Endothelial cell (in vitro differentiated cells): Measurements from ENCODE around the gene ADGRG3. TPM values are rescaled to one million over a fixed set of nuclear protein-coding genes. Genes with fewer than 3 reads are reported as not detected.
"Not testable (repeated sequence)": the region's sequence is repeated elsewhere in the genome, so short reads cannot be mapped to it uniquely, and the experiment has no call there.

Experiments used
- DNase-seq: peaks from one replicate; pipeline ENCODE4 v3.0.0; 2021; ENCODE audit warnings: low spot score
- H3K27ac Mint-ChIP-seq: one replicate; pipeline ENCODE4 v1.8.0; 2021; ENCODE audit warnings: mixed read lengths, inconsistent platforms; ENCODE audit not compliant: unreplicated experiment
- H3K27me3 Mint-ChIP-seq: one replicate; pipeline ENCODE4 v1.8.0; 2021; ENCODE audit warnings: mild to moderate bottlenecking, moderate library complexity, mixed read lengths, inconsistent platforms; ENCODE audit not compliant: unreplicated experiment
- H3K36me3 Mint-ChIP-seq: one replicate; pipeline ENCODE4 v1.8.0; 2021; ENCODE audit warnings: mild to moderate bottlenecking, low read depth, mixed read lengths, inconsistent platforms; ENCODE audit not compliant: unreplicated experiment
- H3K4me1 Mint-ChIP-seq: one replicate; pipeline ENCODE4 v1.8.0; 2021; ENCODE audit warnings: mild to moderate bottlenecking, mixed read lengths, inconsistent platforms; ENCODE audit not compliant: unreplicated experiment
- H3K4me3 Mint-ChIP-seq: one replicate; pipeline ENCODE4 v1.8.0; 2021; ENCODE audit warnings: mild to moderate bottlenecking, mixed read lengths, inconsistent platforms; ENCODE audit not compliant: unreplicated experiment
- H3K9me3 Mint-ChIP-seq: one replicate; pipeline ENCODE4 v1.8.0; 2021; ENCODE audit warnings: mixed read lengths, inconsistent platforms; ENCODE audit not compliant: unreplicated experiment
- CTCF ChIP-seq: fragments of 200-600 bp; sonication (generic); IDR thresholded peaks from one replicate; pipeline ENCODE4 v1.5.0; 2021; ENCODE audit warnings: antibody characterized with exemption; ENCODE audit not compliant: unreplicated experiment
- total RNA-seq: library from RNA; stranded (reverse); fragmentation: NEBNext Ultra II Directional; extraction: Animal tissue kit (Norgen Biotek cat#: 25700); gene quantifications from one replicate; pipeline ENCODE4 v1.2.1, GENCODE V29; 2021; ENCODE audit not compliant: unreplicated experiment

Gene ADGRG3
- total RNA-seq, 1 donor from 2014 or later: 0.31 TPM

DNA sequence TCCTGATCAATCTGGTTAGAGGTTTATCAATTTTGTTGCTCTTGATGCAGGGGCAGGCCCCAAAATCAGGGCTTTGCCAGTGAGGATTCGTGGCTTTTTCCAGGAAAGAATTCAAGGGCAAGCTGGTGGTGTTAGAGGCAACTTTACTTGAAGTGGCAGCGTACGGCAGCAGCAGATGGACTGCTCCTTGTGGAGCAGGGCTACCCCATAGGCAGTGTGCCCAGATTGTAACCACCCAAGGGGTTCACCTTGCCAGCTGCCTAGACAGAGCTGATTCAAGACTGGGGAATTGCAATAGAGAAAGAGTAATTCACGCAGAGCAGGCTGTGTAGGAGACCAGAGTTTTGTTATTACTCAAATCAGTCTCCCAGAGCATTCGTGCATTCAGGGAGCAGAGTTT is 43.2 kb downstream of the ADGRG3 start:
- TF ChIP-seq CTCF: no peak
- Mint-ChIP-seq H3K9me3 (no peaks in the 10 kb centered on the region), H3K4me3 (no peak overlapping the region), H3K27me3 (no peaks in the 10 kb centered on the region), H3K36me3 (no peaks in the 10 kb centered on the region), H3K27ac (no peak overlapping the region), H3K4me1 (no peaks in the 10 kb centered on the region)
- DNase-seq: no peak

DNA sequence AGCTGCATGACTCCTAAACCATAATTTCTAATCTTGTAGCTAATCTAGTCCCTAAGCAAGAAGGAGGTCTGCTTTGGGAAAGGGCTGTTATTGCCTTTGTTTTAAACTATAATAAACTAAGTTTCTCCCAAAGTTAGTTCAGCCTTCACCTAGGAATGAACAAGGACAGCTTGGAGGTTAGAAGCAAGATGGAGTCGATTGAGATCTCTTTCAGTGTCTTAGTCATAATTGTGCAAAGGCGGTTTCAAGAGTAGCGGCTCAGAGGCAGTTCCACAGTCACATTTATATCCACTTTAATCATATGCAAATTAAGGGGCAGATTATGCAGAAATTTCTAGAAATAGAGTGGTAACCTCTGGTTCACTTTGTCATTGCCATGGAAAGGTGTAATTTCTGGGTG is 43.9 kb downstream of the ADGRG3 start:
- H3K27me3 Mint-ChIP-seq: no peaks in the 10 kb centered on the region
- no peak overlapping the region for H3K4me3 Mint-ChIP-seq
- no peak for TF ChIP-seq CTCF
- H3K9me3 Mint-ChIP-seq: no peaks in the 10 kb centered on the region
- no peak overlapping the region for H3K27ac Mint-ChIP-seq
- H3K4me1 Mint-ChIP-seq: no peaks in the 10 kb centered on the region
- H3K36me3 Mint-ChIP-seq: no peaks in the 10 kb centered on the region
- no peak for DNase-seq

GRCh38 chr16:57712569-57712968 is 44.5 kb downstream of the ADGRG3 start:
- H3K4me1 Mint-ChIP-seq, H3K9me3 Mint-ChIP-seq, H3K4me3 Mint-ChIP-seq, H3K27me3 Mint-ChIP-seq, DNase-seq, H3K27ac Mint-ChIP-seq, H3K36me3 Mint-ChIP-seq: not testable (repeated sequence)

- H3K36me3 Mint-ChIP-seq: no peaks in the 10 kb centered on the region
- TF ChIP-seq CTCF: no peak
- no peaks in the 10 kb centered on the region for H3K9me3 Mint-ChIP-seq
- no peak for DNase-seq
- H3K27me3 Mint-ChIP-seq: peaks cover 1% of the 10 kb centered on the region
- no peak overlapping the region for H3K27ac Mint-ChIP-seq
- no peak overlapping the region for H3K4me3 Mint-ChIP-seq
- no peaks in the 10 kb centered on the region for H3K4me1 Mint-ChIP-seq
Measured at GRCh38 chr16:57713596-57713995, 45.5 kb downstream of the ADGRG3 start.

GRCh38 chr16:57714047-57714446 is 45.9 kb downstream of the ADGRG3 start:
- no peaks in the 10 kb centered on the region for H3K36me3 Mint-ChIP-seq
- no peak overlapping the region for H3K4me3 Mint-ChIP-seq
- no peak overlapping the region for H3K27ac Mint-ChIP-seq
- DNase-seq: no peak
- peaks cover 1% of the 10 kb centered on the region for H3K27me3 Mint-ChIP-seq
- TF ChIP-seq CTCF: no peak
- no peaks in the 10 kb centered on the region for H3K9me3 Mint-ChIP-seq
- no peaks in the 10 kb centered on the region for H3K4me1 Mint-ChIP-seq

DNA sequence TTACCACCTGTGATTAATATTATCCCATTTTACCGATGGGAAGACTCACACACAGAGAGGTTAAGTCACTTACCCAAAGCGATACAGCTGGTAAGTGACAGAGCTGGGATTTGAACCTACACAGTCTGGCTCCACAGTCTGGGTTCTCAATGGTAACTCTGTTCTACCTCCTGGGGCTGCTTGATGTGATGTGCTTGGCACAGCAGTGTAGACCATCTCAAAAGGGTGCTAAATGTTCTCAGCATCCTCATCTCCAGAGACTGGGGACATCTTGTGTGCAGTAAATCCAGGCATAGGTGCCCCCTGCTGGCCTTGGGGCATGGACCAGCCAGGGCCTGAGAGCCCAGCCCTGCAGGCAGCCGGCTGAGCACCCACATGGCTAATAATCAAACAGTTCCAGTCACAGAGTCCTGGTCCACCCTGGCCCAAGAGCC is 52.1 kb downstream of the ADGRG3 start:
- TF ChIP-seq CTCF: peak; percentile 64
- no peak overlapping the region for H3K27ac Mint-ChIP-seq
- no peaks in the 10 kb centered on the region for H3K4me1 Mint-ChIP-seq
- peak; percentile 79 for DNase-seq
- H3K9me3 Mint-ChIP-seq: no peaks in the 10 kb centered on the region
- H3K27me3 Mint-ChIP-seq: peaks cover 6% of the 10 kb centered on the region
- no peak overlapping the region for H3K4me3 Mint-ChIP-seq
- no peaks in the 10 kb centered on the region for H3K36me3 Mint-ChIP-seq
